GM18498 (cell line): Measurements from ENCODE around the gene PRPF39.

Experiments
- ATAC-seq: cut with Tn5 transposase; IDR thresholded peaks from one replicate; pipeline ENCODE4 v1.9.1; 2021; ENCODE audit warnings: mild to moderate bottlenecking, moderate library complexity; ENCODE audit not compliant: unreplicated experiment

PRPF39 gene, protein sequence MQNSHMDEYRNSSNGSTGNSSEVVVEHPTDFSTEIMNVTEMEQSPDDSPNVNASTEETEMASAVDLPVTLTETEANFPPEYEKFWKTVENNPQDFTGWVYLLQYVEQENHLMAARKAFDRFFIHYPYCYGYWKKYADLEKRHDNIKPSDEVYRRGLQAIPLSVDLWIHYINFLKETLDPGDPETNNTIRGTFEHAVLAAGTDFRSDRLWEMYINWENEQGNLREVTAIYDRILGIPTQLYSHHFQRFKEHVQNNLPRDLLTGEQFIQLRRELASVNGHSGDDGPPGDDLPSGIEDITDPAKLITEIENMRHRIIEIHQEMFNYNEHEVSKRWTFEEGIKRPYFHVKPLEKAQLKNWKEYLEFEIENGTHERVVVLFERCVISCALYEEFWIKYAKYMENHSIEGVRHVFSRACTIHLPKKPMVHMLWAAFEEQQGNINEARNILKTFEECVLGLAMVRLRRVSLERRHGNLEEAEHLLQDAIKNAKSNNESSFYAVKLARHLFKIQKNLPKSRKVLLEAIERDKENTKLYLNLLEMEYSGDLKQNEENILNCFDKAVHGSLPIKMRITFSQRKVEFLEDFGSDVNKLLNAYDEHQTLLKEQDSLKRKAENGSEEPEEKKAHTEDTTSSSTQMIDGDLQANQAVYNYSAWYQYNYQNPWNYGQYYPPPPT

DNA sequence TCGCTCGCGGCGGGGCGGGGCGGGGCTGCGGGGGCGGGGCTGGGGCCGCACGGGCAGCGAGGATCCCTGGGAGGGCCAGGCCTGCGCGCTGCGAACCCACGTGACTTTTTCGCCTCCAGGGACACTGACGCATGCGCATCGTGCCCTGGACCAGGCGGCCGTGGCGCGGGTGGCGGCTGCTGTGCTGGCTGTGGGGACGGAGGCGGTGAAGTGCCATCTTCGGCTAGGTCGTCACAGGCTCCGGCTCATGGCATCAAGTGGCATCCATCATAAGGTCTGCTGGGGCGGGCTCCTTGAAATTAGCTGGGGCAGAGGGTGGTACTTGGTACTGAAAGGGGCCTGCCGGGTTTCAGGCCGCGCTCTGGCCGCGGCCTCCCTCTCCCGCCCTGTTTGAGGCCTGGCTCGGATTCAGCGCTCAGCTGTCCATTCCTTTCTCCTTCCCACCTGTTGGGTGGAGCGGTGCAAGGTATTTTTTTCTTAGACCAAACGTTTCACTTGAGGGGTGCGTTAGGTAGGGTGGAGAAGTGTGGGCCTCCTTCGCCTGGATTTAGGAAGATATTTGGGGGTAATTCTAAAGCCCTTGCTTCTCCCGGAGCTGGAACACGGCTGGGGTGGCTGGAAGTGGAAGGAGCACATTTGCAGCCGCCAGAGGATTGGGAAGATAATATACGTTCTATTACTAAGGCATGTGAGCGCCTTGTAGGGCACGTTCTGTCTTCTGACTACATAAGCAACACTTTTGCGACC is at the start of gene PRPF39:
Gene PRPF39, plus strand, starts transcription at position 141 of the 747 bp plus-strand sequence. CDS start 11,124 bp downstream, outside the sequence.
- peak; percentile 89 for ATAC-seq

DNA sequence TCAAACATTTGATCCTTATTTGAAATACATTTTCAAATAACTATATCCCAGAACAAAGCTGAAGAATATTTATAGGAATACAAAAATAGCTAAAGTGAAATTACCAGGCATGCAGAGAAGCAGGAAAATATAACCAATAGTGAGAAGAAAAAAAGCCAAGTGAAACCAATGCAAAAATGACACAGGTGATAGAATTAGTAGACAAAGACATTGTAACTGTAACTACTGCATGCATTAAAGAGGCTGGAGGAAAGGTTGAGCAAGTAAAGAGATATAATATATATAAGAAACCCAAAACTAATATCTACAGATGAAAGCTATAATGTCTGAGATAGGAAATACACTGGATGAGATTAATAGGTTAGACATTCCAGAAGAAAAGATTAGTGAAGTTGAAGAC is 49.2 kb upstream of the PRPF39 start:
- no peak for ATAC-seq

DNA sequence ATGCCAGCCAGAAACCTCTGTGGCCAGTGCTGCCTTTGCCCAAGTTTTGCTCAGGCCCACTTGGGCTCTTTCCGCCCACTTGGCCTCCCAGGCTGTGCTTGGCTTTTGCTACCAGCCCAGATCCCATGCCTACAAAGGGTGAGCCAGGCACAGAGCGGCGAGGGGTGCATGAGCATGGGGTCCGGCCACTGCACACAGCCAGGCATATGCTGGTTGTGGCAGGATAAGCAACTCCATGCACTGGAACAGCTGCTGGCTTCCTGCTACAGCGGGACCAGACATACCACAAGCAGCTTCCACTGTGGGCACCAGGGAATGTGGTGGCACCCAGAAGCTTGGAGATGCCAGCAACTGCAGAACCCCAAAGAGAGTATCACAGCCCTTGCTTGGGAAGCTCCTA is 45.7 kb upstream of the PRPF39 start:
- ATAC-seq = no peak

DNA sequence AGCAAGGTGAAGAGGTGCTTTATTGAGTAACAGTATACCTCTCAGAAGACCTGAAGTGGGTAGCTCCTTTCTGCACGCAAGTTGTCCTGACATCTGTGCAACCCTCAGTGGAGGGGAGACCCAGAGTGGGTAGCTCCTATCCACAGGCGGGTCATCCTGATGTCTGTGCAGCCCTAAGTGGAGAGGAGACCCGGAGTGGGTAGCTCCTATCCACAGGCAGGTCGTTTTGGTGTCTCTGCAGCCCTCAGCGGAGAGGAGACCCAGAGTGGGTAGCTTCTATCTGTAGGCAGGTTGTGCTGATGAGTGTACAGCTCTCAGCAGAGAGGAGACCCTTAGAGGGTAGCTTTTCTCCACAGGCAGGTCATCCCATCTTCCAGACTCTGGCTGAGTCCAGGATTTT is 45.1 kb upstream of the PRPF39 start:
- no peak for ATAC-seq

DNA sequence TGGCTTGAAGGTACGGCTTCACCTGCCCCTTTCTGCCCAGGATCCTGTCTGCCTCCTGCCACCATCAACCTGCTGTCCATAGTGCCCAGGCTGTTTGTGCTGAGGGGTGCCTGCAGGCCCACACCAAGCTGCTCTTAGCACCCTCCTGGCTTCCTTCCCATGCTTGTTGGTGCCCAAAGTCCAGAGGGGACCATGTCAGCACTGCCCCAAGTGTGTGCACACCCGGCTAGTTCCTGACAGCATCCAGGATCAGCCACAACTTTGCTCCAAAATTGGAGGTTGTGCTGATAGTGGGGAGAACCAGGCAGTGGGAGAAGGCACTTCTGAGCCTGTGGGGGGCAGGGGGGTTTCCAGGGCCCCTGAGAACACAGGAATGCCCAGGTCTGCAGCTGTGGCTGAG is 44.5 kb upstream of the PRPF39 start:
- no peak for ATAC-seq

DNA sequence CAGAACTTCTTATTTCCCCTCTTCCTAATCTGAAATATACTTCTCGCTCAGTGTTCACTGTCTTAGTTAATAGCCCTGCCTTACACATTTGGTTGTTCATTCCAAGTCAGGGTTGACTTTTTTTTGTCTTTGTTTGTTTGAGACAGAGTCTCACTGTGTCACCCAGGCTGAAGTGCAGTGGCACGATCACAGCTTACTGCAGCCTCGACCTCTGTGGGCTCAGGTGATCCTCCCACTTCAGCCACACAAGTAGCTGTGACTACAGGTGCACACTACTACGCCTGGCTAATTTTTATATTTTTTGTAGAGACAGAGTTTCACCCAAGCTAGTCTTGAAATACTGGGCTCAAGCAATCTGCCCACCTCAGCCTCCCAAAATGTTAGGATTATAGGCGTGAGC is 42.3 kb upstream of the PRPF39 start:
- no peak for ATAC-seq

DNA sequence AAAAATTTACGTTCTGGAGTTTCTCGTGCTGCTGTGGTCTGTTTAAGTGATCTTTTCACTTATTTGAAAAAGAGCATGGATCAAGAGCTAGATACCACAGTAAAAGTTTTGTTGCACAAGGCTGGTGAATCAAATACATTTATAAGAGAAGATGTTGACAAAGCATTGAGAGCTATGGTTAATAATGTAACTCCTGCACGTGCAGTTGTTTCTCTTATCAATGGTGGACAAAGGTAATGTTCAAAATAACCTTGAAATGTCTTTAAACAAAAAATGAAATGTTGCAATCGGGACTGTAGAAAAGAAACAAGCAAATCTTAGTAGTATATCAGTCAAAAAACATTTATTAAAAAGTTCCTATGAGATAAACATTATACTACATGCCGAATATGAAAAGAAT is 39.3 kb upstream of the PRPF39 start:
- ATAC-seq = no peak

DNA sequence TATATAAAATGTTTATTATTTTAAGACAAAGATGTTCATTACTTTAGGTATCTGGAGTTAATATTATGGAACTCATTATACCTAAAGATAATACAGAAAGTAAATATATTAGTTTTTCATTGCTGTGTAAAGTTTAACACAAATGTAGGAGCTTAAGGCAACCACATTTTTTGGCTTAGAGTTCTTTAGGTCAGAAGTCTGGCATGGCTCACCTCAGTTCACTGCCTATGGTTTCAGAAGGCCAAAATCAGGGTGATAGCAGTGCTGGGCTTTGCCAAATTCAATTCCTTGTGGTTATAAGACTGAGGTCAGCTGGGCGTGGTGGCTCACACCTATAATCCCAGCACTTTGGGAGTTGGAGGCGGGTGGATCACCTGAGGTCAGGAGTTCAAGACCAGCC is 35.5 kb upstream of the PRPF39 start:
- ATAC-seq = no peak

DNA sequence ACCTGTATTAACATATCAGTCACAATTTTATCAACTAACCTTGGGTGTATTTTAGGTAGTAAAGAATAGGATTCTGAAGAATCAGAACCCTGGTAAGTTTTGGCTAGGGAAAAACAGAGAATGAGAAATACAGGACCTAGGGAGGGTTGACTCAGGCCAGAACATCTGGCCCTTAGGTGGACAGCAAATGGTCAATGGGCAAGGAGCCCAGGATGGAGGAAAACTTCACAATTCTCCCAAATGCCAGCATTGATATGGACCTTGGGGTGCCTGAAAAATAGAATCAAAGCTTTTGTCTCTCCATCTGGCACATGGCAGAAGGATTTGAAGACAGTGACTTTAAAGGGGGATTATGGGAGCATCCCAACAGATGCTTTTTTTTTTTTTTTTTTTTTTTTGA is 32.7 kb upstream of the PRPF39 start:
- no peak for ATAC-seq

DNA sequence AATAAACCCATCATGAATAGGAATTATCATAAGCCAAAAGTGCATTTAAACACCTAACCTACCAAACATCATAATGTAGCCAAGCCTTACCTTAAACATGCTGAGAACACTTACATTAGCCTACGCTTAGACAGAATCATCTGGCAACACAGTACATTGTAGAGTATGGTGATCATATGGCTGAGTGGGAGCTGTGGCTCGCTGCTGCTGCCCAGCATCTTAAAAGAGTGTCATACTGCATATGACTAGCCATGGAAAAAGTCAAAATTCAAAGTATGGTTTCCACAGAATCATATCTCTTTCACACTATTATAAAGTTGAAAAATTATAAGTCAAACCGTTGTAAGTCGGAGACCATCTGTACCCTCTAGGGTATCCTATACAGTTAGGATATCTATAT is 32.0 kb upstream of the PRPF39 start:
- ATAC-seq = no peak

DNA sequence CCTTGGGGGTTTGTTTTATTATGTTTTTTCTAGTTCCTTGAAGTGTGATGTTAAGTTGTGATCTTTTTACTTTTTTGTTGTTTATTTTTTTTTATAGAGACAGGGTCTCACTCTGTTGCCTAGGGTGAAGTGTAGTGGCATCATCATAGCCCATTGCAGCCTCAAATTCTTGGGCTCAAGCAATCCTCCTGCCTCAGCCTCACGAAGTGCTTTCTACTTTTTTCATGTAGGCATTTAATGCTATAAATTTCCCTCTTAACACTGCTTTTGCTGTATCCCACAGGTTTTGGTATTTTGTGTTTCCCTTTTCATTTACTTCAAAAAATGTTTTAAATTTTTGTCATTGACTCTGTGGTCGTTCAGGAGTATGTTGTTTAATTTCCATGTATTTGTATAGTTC is 26.6 kb upstream of the PRPF39 start:
- no peak for ATAC-seq

DNA sequence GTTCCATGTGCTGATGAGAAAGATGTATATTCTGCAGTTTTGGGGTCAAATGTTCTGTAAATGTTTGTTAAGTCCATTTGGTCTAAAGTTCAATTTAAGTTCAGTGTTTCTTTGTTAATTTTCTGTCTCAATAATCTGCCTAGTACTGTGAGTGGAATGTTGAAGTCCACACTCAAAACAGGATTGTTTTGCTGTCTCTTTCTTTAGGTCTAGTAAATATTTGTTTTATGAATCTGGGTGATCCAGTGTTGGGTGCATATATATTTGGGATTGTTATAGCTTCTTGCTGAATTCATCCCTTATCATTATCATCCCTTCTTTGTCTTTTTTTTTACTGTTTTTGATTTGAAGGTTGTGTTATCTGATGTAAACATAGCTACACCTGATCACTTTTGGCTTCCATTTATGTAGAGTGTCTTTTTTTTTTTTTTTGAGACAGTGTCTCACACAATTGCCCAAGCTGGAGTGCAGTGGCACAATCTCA is 26.0 kb upstream of the PRPF39 start:
- ATAC-seq = no peak

DNA sequence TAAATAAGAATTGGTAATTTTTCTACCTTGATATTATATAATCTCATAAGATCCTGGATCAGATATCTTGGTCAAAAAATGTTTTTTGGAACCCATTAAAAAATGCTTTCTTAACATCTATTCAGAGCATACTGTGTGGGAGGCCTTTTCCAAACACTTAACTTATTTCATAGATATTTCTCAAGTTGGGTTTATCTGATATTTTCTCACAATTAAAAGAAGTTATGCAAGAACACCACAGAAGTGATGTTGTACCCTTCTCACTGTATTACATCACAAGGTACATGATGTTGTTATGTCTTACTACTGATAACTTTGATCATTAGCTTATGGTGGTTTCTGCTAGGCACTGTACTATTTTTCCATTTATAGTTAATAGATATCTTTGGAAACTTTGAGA is 23.4 kb upstream of the PRPF39 start:
- ATAC-seq = no peak

DNA sequence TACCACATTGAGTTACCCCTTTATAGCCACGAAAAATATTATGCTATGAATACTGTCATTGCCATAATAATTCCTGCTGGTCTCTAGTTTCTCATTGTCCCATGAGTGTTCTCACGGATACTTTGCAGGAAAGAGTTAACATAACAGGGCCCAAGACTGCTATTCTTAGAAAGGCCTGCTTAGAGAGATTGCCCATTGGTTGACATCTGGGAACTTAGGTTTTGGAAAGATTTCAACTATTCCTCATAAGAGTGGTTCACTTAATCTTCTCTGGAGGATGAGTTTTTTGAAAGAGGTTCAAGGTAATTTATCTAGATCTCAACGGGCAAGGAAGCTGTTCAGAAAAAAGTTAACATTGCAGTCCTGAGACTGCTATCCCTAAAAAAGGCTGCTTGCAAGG is 18.4 kb upstream of the PRPF39 start:
- ATAC-seq = no peak

DNA sequence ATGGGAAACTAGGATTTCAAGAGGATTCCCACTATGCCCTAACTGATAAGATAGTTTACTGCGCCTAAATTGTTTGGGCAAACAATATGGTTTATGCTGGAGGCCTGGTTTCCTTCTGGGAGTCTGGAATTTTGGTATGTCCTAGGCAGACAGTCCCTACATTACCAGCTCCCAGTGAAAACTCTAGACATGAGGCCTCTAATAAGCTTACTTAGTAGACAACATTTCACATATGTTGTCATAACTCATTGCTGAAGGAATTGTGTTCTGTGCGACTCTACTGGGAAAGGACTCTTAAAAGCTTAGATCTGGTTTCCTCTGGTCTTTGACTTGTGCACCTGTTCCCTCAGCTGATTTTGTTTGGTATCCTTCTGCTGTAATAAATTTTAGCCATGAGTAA is 18.0 kb upstream of the PRPF39 start:
- ATAC-seq = no peak

DNA sequence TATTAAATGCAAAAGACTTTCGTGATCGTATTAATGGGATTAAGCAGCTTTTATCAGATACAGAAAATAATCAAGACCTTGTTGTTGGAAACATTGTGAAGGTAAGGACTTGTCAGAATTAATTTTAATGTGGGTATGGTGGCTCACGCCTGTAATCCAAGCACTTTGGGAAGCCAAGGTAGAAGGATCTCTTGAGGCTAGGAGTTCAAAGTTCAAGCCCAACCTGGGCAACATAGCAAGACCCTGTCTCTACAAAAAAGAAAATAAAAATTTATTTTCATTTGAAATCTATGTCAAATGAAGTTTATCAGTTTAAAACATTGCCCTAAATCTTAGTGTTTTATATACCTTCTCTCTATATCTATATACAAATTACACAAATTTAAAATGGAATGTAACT is 17.2 kb upstream of the PRPF39 start:
- no peak for ATAC-seq

DNA sequence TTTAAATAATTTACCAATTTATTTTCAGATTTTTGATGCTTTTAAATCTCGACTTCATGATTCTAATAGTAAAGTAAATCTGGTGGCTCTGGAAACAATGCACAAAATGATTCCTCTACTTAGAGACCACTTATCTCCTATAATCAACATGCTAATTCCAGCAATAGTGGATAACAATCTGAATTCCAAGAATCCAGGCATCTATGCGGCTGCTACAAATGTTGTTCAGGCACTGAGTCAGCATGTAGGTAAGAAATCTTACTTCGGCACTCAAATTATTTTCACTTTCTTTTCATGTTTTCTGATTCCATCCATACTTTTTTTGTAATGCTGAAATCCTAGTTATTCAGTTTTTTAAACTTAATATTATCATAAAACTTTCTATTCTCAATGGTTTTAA is 15.5 kb upstream of the PRPF39 start:
- ATAC-seq = no peak

DNA sequence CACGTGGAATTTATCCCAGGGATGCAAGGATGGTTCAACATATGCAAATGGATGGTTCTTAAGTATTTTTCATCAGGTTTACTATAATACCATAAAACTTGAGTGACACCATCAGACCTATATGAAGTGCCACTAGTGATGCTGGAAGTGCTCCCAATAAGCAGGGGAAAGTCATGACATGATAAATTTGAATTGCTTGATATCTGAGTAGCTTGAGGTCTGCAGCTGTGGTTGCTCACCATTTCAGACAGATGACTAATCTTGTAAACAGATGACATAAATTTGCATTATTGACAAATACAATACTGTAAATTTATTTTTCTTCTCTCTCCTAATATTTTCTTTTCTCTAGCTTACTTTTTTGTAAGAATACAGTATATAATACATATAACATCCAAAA is 13.7 kb upstream of the PRPF39 start:
- ATAC-seq = no peak

DNA sequence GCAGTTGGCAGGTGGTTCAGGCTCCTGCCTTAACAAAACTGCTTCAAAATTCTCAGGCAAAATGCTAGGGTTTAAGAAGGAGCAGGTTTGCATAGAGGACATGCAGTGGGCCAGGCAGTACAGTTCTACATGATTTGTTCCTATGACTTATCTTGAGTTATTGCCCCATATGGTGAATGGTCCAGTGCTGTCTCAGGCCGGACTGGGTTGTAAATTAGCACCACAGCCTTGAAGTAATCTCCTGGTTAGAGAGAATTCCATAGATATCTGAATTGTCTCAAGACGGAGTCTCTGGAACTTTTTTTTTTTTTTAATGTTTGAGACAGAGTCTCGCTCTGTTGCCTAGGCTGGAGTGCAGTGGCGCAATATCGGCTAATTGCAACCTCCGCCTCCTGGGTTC is 11.8 kb upstream of the PRPF39 start:
- no peak for ATAC-seq

DNA sequence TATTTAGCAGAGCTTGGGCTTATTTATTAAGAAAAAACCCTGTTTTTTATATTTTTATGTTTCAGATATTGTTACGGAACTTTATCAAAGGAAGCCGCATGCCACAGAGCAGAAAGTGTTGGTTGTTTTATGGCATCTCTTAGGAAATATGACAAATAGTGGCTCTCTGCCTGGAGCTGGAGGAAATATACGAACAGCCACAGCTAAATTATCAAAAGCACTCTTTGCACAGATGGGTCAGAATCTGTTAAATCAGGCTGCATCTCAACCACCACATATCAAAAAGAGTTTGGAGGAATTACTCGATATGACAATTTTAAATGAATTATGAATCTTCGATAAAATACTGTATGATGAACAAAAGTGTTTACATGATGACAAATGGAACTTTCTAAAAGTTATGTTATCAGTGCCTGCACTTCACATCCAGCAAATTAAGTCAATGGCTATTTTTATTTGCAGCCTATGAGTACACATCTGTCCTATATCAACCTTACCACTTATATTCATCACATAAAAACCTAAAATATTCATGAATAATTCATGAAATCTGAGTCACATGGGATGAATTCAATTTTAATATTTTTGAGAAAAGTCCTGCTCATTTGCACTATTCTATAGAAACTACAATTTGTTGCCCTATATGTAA is 10.6 kb upstream of the PRPF39 start:
- ATAC-seq = no peak

DNA sequence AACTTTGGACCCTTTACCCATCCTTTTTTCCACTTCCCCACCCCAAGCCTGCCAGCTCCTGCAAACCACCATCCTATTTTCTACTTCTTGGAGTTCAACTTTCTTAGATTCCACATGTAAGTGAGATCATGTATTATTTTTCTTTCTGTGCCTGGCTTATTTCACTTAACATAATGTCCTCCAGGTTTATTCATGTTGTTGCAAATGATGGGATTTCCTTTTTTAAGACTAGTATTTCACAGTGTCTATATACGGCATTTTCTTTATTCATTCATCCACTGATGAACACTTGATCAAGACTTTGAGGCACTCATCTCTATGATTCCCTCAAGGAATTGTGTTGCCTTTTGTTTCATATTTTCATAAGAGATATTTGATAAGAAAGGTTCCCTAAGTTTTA is 5.6 kb upstream of the PRPF39 start:
- ATAC-seq = no peak
